Activated CD4-positive, alpha-beta T cell treated with anti-CD3 and anti-CD28 coated beads, Interleukin-2, amount 10 ng/mL, durations not matched to agents 24 days and 14 days (primary cell): ENCODE results near the gene TAF4. TPM values are rescaled to one million over a fixed set of nuclear protein-coding genes. Genes with fewer than 3 reads are reported as not detected.
A peak's percentile ranks its signal among the peaks of the same experiment; 100 is the strongest.

Experiments
- DNase-seq: peaks from one replicate; pipeline ENCODE4 v3.0.0; 2022
- H3K27ac Mint-ChIP-seq: one replicate; pipeline ENCODE4 v1.8.0; 2022; ENCODE audit warnings: mild to moderate bottlenecking, mixed read lengths
- H3K27me3 Mint-ChIP-seq: one replicate; pipeline ENCODE4 v1.8.0; 2022; ENCODE audit warnings: mixed read lengths
- H3K36me3 Mint-ChIP-seq: one replicate; pipeline ENCODE4 v1.8.0; 2022; ENCODE audit warnings: low read depth, mild to moderate bottlenecking, mixed read lengths
- H3K4me1 Mint-ChIP-seq: one replicate; pipeline ENCODE4 v1.8.0; 2021; ENCODE audit warnings: mixed read lengths
- H3K4me3 Mint-ChIP-seq: one replicate; pipeline ENCODE4 v1.8.0; 2022; ENCODE audit warnings: mild to moderate bottlenecking, moderate library complexity, mixed read lengths
- H3K9me3 Mint-ChIP-seq: one replicate; pipeline ENCODE4 v1.8.0; 2021; ENCODE audit warnings: mixed read lengths
- intact Hi-C: fragments of 100-400 bp; cut with micrococcal nuclease; formaldehyde crosslinking; loops from one replicate; pipeline ENCODE4 v1.15.1; 2023
- total RNA-seq: library from RNA; stranded (reverse); gene quantifications from 2 replicates; pipeline ENCODE4 v1.2.3, GENCODE V29; 2022

Gene TAF4
- total RNA-seq, 1 donor from 2014 or later = 25.6 TPM

- intact Hi-C loops = loop anchor here (1.0 to 2.0 kb wide), 2 partner anchors 54 to 76 kb away; partner anchors contain the start of genes PSMA7 and SS18L1
- H3K27me3 Mint-ChIP-seq = peaks cover 3% of the 10 kb centered on the region
- peak overlapping the region; percentile 89 for H3K27ac Mint-ChIP-seq
- H3K36me3 Mint-ChIP-seq = peaks cover 7% of the 10 kb centered on the region
- no peaks in the 10 kb centered on the region for H3K9me3 Mint-ChIP-seq
- peak; percentile 72 for DNase-seq
- peak overlapping the region; percentile 88 for H3K4me3 Mint-ChIP-seq
- H3K4me1 Mint-ChIP-seq = peaks cover 26% of the 10 kb centered on the region
Measured at GRCh38 chr20:62066983-62067433, 1.3 kb upstream of the TAF4 start.

- Mint-ChIP-seq H3K27me3 (peaks cover 3% of the 10 kb centered on the region), H3K36me3 (peaks cover 7% of the 10 kb centered on the region), H3K27ac (peak overlapping the region; percentile 89), H3K4me1 (peaks cover 27% of the 10 kb centered on the region), H3K4me3 (peak overlapping the region; percentile 88), H3K9me3 (no peaks in the 10 kb centered on the region)
- peak; percentile 86 for DNase-seq
- intact Hi-C loops = loop anchor here (1.0 to 2.0 kb wide), 2 partner anchors 55 to 76 kb away; partner anchors contain the start of genes PSMA7 and SS18L1
Measured at GRCh38 chr20:62066339-62066982, 780 bp upstream of the TAF4 start.

- peaks cover 32% of the 10 kb centered on the region for H3K4me1 Mint-ChIP-seq
- H3K36me3 Mint-ChIP-seq = peaks cover 7% of the 10 kb centered on the region
- peaks cover 3% of the 10 kb centered on the region for H3K27me3 Mint-ChIP-seq
- H3K9me3 Mint-ChIP-seq = no peaks in the 10 kb centered on the region
- H3K27ac Mint-ChIP-seq = no peak overlapping the region
- peak overlapping the region; percentile 81 for H3K4me3 Mint-ChIP-seq
- intact Hi-C loops = no loop called here
- DNase-seq = peak; percentile 69
Measured at GRCh38 chr20:62064770-62065673, 659 bp downstream of the TAF4 start.

GRCh38 chr20:62063981-62064769 lies 1.5 kb downstream of the TAF4 start:
- DNase-seq = no peak
- peak overlapping the region; percentile 82 for H3K27ac Mint-ChIP-seq
- H3K36me3 Mint-ChIP-seq = peaks cover 7% of the 10 kb centered on the region
- no peaks in the 10 kb centered on the region for H3K27me3 Mint-ChIP-seq
- intact Hi-C loops = no loop called here
- H3K4me1 Mint-ChIP-seq = peaks cover 35% of the 10 kb centered on the region
- peak overlapping the region; percentile 77 for H3K4me3 Mint-ChIP-seq
- H3K9me3 Mint-ChIP-seq = no peaks in the 10 kb centered on the region

- peaks cover 7% of the 10 kb centered on the region for H3K36me3 Mint-ChIP-seq
- H3K27ac Mint-ChIP-seq = peak overlapping the region; percentile 82
- H3K4me3 Mint-ChIP-seq = peak overlapping the region; percentile 77
- H3K9me3 Mint-ChIP-seq = no peaks in the 10 kb centered on the region
- peaks cover 35% of the 10 kb centered on the region for H3K4me1 Mint-ChIP-seq
- intact Hi-C loops = no loop called here
- peak; percentile 65 for DNase-seq
- H3K27me3 Mint-ChIP-seq = no peaks in the 10 kb centered on the region
Measured at GRCh38 chr20:62063315-62063980, 2.2 kb downstream of the TAF4 start.

GRCh38 chr20:62062661-62063314 lies 2.9 kb downstream of the TAF4 start:
- Mint-ChIP-seq H3K4me3 (peak overlapping the region; percentile 10), H3K9me3 (no peaks in the 10 kb centered on the region), H3K27me3 (no peaks in the 10 kb centered on the region), H3K27ac (no peak overlapping the region), H3K4me1 (peaks cover 32% of the 10 kb centered on the region), H3K36me3 (peaks cover 7% of the 10 kb centered on the region)
- DNase-seq = no peak
- intact Hi-C loops = no loop called here

GRCh38 chr20:62061851-62062423 lies 3.7 kb downstream of the TAF4 start:
- Mint-ChIP-seq H3K27ac (peak overlapping the region; percentile 34), H3K27me3 (no peaks in the 10 kb centered on the region), H3K4me3 (no peak overlapping the region), H3K9me3 (no peaks in the 10 kb centered on the region), H3K36me3 (peaks cover 7% of the 10 kb centered on the region), H3K4me1 (peaks cover 29% of the 10 kb centered on the region)
- intact Hi-C loops = no loop called here
- no peak for DNase-seq

GRCh38 chr20:62060631-62061541 lies 4.8 kb downstream of the TAF4 start:
- intact Hi-C loops = no loop called here
- Mint-ChIP-seq H3K9me3 (no peaks in the 10 kb centered on the region), H3K27me3 (no peaks in the 10 kb centered on the region), H3K4me1 (peaks cover 27% of the 10 kb centered on the region), H3K36me3 (peaks cover 5% of the 10 kb centered on the region), H3K27ac (no peak overlapping the region), H3K4me3 (no peak overlapping the region)
- DNase-seq = no peak

GRCh38 chr20:62059920-62060630 lies 5.6 kb downstream of the TAF4 start:
- intact Hi-C loops = no loop called here
- peaks cover 5% of the 10 kb centered on the region for H3K36me3 Mint-ChIP-seq
- no peak overlapping the region for H3K27ac Mint-ChIP-seq
- H3K9me3 Mint-ChIP-seq = no peaks in the 10 kb centered on the region
- H3K4me3 Mint-ChIP-seq = no peak overlapping the region
- peaks cover 27% of the 10 kb centered on the region for H3K4me1 Mint-ChIP-seq
- no peak for DNase-seq
- no peaks in the 10 kb centered on the region for H3K27me3 Mint-ChIP-seq

GRCh38 chr20:62059401-62059800 lies 6.3 kb downstream of the TAF4 start:
- Mint-ChIP-seq H3K4me3 (no peak overlapping the region), H3K27ac (no peak overlapping the region), H3K36me3 (peaks cover 5% of the 10 kb centered on the region), H3K9me3 (no peaks in the 10 kb centered on the region), H3K4me1 (peaks cover 31% of the 10 kb centered on the region), H3K27me3 (no peaks in the 10 kb centered on the region)
- intact Hi-C loops = no loop called here
- no peak for DNase-seq

- Mint-ChIP-seq H3K27ac (no peak overlapping the region), H3K4me1 (peaks cover 30% of the 10 kb centered on the region)
Measured at GRCh38 chr20:62058941-62059340, 6.7 kb downstream of the TAF4 start.

More at GRCh38 chr20:62058941-62059340, 6.7 kb downstream of the TAF4 start:
- intact Hi-C loops = no loop called here
- no peaks in the 10 kb centered on the region for H3K9me3 Mint-ChIP-seq
- peaks cover 3% of the 10 kb centered on the region for H3K36me3 Mint-ChIP-seq
- H3K27me3 Mint-ChIP-seq = no peaks in the 10 kb centered on the region
- no peak for DNase-seq
- no peak overlapping the region for H3K4me3 Mint-ChIP-seq
